GM12878 (cell line): ENCODE data around the gene ANKRD13D. TPM values are rescaled to one million over a fixed set of nuclear protein-coding genes. Genes with fewer than 3 reads are reported as not detected.

Experiments
- ATAC-seq: fragments of 200-7000 bp; cut with Tn5 transposase; 3 replicates; pipeline ENCODE4 v1.9.1; 2020; ENCODE audit warnings: mild to moderate bottlenecking, moderate library complexity
- BruUV-seq: library from RNA; stranded (reverse); fragments of 400-500 nt; replicated peaks from 2 replicates; lab custom pipeline; 2021; lab: Mats Ljungman, UMichigan
- CTCF ChIA-PET: fragments of 300-600 bp; sonication (Branson Sonifier 250); formaldehyde crosslinking; extraction: SDS; loops from one replicate; lab custom pipeline; 2021; ENCODE audit warnings: inconsistent platforms; lab: Yijun Ruan, JAX
- POLR2A ChIA-PET: fragments of 350-600 bp; formaldehyde crosslinking; extraction: SDS; loops from one replicate; lab custom pipeline; 2021; ENCODE audit warnings: inconsistent platforms; lab: Charles Lee
- RAD21 ChIA-PET: fragments of 300-600 bp; sonication (Branson Sonifier 250); formaldehyde crosslinking; loops from one replicate; lab custom pipeline; 2023; ENCODE audit warnings: antibody characterized with exemption; ENCODE audit not compliant: unreplicated experiment; lab: Charles Lee
- SMC1A ChIA-PET: fragments of 300-600 bp; sonication (Branson Sonifier 250); formaldehyde crosslinking; loops from one replicate; lab custom pipeline; 2023; ENCODE audit not compliant: unreplicated experiment, uncharacterized antibody; lab: Charles Lee
- DNase-seq: peaks from one replicate; pipeline ENCODE4 v3.0.0-alpha.2; 2011; ENCODE audit warnings: low read depth, low spot score
- FAIRE-seq: peaks from 3 replicates; lab custom pipeline; 2011; peaks lifted over from hg19 to GRCh38; lab: Jason Lieb, UNC
- H2AFZ ChIP-seq: 2 replicates; pipeline ENCODE4 v1.6.0; 2011; ENCODE audit warnings: low read depth, low read length, control low read depth; ENCODE audit not compliant: control insufficient read depth
- H3K27ac ChIP-seq: 2 replicates; pipeline ENCODE4 v1.5.1; 2011; ENCODE audit warnings: control low read depth; ENCODE audit not compliant: control insufficient read depth, insufficient read depth
- H3K27me3 ChIP-seq, 2 experiments: replicated peaks in 1 of 2; 2 replicates each; pipeline versions ENCODE4 v1.6.0 to v1.6.1; 2011; ENCODE audit warnings: low read length in 1 of 2; ENCODE audit not compliant: control insufficient read depth in 2 of 2, insufficient read depth in 2 of 2
- H3K36me3 ChIP-seq, 2 experiments: 2 replicates each; pipeline ENCODE4 v1.5.1; 2011; ENCODE audit warnings: low read length in 1 of 2; ENCODE audit not compliant: control insufficient read depth in 2 of 2, insufficient read depth in 2 of 2
- H3K4me1 ChIP-seq: 2 replicates; pipeline ENCODE4 v1.6.1; 2011; ENCODE audit warnings: mild to moderate bottlenecking, low read length, moderate library complexity, mixed read lengths; ENCODE audit not compliant: control insufficient read depth, insufficient read depth
- H3K4me2 ChIP-seq: 2 replicates; pipeline ENCODE4 v1.6.0; 2011; ENCODE audit warnings: control low read depth; ENCODE audit not compliant: control insufficient read depth, insufficient read depth
- H3K4me3 ChIP-seq: fragments of 200-600 bp; sonication (generic); 2 replicates; pipeline ENCODE4 v1.5.1; 2016
- H3K79me2 ChIP-seq: 2 replicates; pipeline ENCODE4 v1.6.0; 2011; ENCODE audit warnings: low read length; ENCODE audit not compliant: control insufficient read depth, insufficient read depth
- H3K9ac ChIP-seq: 2 replicates; pipeline ENCODE4 v1.8.0; 2011; ENCODE audit warnings: low read length, control low read depth, mixed read lengths; ENCODE audit not compliant: control insufficient read depth, insufficient read depth
- H3K9me3 ChIP-seq: replicated peaks from 3 replicates; pipeline ENCODE4 v1.5.1; 2011; ENCODE audit warnings: mild to moderate bottlenecking, low read length; ENCODE audit not compliant: control insufficient read depth, insufficient read depth
- H4K20me1 ChIP-seq: 2 replicates; pipeline ENCODE4 v1.6.0; 2011; ENCODE audit not compliant: control insufficient read depth, insufficient read depth
- BHLHE40 ChIP-seq, 2 experiments: fragments of 450-650 bp in 1 of 2; IDR thresholded peaks; 2 replicates each; pipeline ENCODE4 v1.6.1; 2011 to 2017; ENCODE audit warnings: low read depth in 2 of 2, borderline replicate concordance in 1 of 2, improper control_type of control experiment in 1 of 2, low read length in 1 of 2, mild to moderate bottlenecking in 1 of 2
- EED ChIP-seq: sonication (generic); IDR thresholded peaks from 2 replicates; pipeline ENCODE4 v1.6.1; 2016; ENCODE audit warnings: antibody characterized with exemption, low read depth
- MYB ChIP-seq: fragments of 150-350 bp; IDR thresholded peaks from 2 replicates; pipeline ENCODE4 v1.6.1; 2014; ENCODE audit warnings: mild to moderate bottlenecking, low read depth, low read length, borderline replicate concordance
- NFXL1 ChIP-seq: fragments of 450-650 bp; IDR thresholded peaks from 2 replicates; pipeline ENCODE4 v1.6.1; 2017; ENCODE audit warnings: antibody characterized with exemption, mild to moderate bottlenecking, borderline replicate concordance
- SIX5 ChIP-seq: IDR thresholded peaks from 2 replicates; pipeline ENCODE4 v1.6.1; 2011; ENCODE audit warnings: mild to moderate bottlenecking, low read depth, low read length, moderate library complexity; ENCODE audit not compliant: severe bottlenecking
- SP1 ChIP-seq: IDR thresholded peaks from one replicate; pipeline ENCODE4 v1.6.1; 2011; ENCODE audit warnings: low read depth, low read length
- ZBED1 ChIP-seq: IDR thresholded peaks from 2 replicates; pipeline ENCODE4 v1.6.1; 2016; ENCODE audit warnings: borderline replicate concordance
- WGBS: methylation state at CpG from one replicate; pipeline ENCODE4 v1.1.6; 2016; ENCODE audit warnings: low lambda C conversion rate; ENCODE audit not compliant: insufficient replicate concordance, insufficient coverage; ENCODE audit errors: missing lambda C conversion rate; 5-methylcytosine and 5-hydroxymethylcytosine counted together
- in situ Hi-C: fragments of 300-500 bp; cut with MboI; formaldehyde crosslinking; loops from 9 replicates; pipeline ENCODE4 v1.14.3; 2018; ENCODE audit warnings: mixed read lengths
- intact Hi-C: fragments of 100-400 bp; cut with micrococcal nuclease; formaldehyde crosslinking; loops from one replicate; pipeline ENCODE4 v1.14.2; 2022; ENCODE audit not compliant: unreplicated experiment
- polyA plus RNA-seq, 11 experiments: library from polyadenylated mRNA; depleted of rRNA in 4 of 11; unstranded in 6 of 11; stranded (reverse) in 5 of 11; fragments of >200 nt; fragmentation: Nextera tagmentation in 4 of 11; fragmentation: Illumina TruSeq in 1 of 11; extraction: Ambion mirVana in 4 of 11; extraction: Trizol in 1 of 11; gene quantifications; 1 replicate in 1 of 11; 2 replicates in 10 of 11; pipeline versions ENCODE4 v1.2.1 to v1.2.3, GENCODE V29; 2011 to 2016; ENCODE audit warnings: inconsistent platforms in 2 of 11, missing spikeins in 2 of 11, low read depth in 1 of 11
- total RNA-seq, 4 experiments: library from RNA; depleted of rRNA in 3 of 4; stranded (reverse); fragments of >200 nt in 3 of 4; fragmentation: Illumina TruSeq in 1 of 4; extraction: Trizol in 1 of 4; gene quantifications; 2 replicates each; pipeline versions ENCODE4 v1.2.1 to v1.2.3, GENCODE V29; 2013 to 2021
- TF ChIP-seq, protein P1 (sequence below): fragments of 450-650 bp; IDR thresholded peaks from 2 replicates; pipeline ENCODE4 v1.6.1; 2016; ENCODE audit warnings: mild to moderate bottlenecking, moderate library complexity, borderline replicate concordance
- TF ChIP-seq, protein P2 (sequence below): IDR thresholded peaks from 2 replicates; pipeline ENCODE4 v1.6.1; 2012; ENCODE audit warnings: improper control_type of control experiment, low read depth, low read length; ENCODE audit not compliant: insufficient replicate concordance
- TF ChIP-seq, protein P3 (sequence below): IDR thresholded peaks from 2 replicates; pipeline ENCODE4 v1.6.1; 2011; ENCODE audit warnings: low read depth, low read length, improper control_type of control experiment, borderline replicate concordance

The ANKRD13D gene
- total and polyA plus RNA-seq, 10 of the 15 experiments (the other 5 are each of a cell fraction or from before 2014, with no cell fraction given): 2.0 to 56.2 (median 21.4) TPM

DNA sequence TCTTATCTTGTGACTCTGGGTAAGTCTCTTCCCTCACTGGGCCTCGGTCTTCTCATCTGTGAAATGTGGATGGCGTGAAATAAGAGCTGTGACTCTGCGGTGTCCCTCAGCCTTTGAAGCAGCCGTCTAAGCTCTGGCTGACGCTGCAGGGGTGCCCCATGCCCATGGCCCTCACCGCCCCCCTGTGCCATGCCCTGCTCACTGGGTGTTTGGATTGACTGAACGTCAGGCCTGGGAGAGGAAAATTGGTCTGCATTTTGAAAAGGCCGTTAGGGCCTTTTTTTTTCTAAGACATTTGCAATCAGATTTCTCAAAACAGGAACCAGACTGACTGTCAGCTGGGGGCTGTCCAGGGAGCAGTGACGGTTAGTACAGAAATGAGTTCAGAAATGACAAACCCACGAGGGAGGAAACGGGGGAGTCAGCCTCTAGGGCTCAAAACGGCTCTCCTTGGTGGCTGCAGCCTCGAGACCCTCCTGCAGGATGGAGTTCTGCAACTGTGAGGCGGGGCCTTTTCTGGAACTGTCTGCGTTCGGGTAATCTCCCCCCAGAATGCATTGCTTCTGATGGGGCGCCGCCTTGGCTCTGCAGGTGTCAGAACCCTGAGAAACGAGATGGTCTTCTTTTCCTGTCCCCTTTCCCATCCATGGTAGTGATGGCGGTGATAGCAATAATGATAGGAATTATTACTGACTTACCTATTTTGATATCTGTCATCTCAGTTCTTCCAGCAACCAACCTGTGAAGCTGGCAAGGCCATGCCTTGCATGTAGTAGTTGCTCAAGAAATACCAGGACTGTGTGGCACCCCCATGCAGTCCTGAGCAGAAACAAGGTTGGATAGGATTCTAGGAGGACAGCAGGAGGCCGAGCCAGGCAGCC is 20.8 kb upstream of the ANKRD13D start:
- no peaks in the 10 kb centered on the region for H3K27me3 ChIP-seq
- peak overlapping the region; percentile 98 for H3K9ac ChIP-seq
- H3K9me3 ChIP-seq: no peaks in the 10 kb centered on the region
- ChIA-PET RAD21 (interaction anchor here (1.0 to 6.6 kb wide), 11 partner anchors 9 to 149 kb away, joined by 3 to 33 read pairs (median 7); partner anchors contain the start of genes ANKRD13D, KDM2A and POLD4), CTCF (interaction anchor here (0.9 to 3.9 kb wide), 12 partner anchors 9 to 155 kb away, joined by 3 to 32 read pairs (median 8); partner anchors contain the start of genes ANKRD13D, KDM2A, POLD4 and RAD9A), SMC1A (interaction anchor here (0.9 to 6.1 kb wide), 8 partner anchors 9 to 114 kb away, joined by 4 to 35 read pairs (median 5); partner anchors contain the start of genes ANKRD13D and POLD4), POLR2A (interaction anchor here (0.8 to 4.8 kb wide), 11 partner anchors 9 to 191 kb away, joined by 3 to 46 read pairs (median 6); partner anchors contain the start of genes ANKRD13D, CLCF1, POLD4 and PPP1CA)
- H3K79me2 ChIP-seq: peaks cover 72% of the 10 kb centered on the region
- ATAC-seq (peak; percentile 66), FAIRE-seq (peak; percentile 93), DNase-seq (peak; percentile 78)
- in situ Hi-C loops: no loop called here
- TSS peak; percentile 51 for BruUV-seq
- intact Hi-C loops: loop anchor here (1.0 to 10.0 kb wide), 4 partner anchors 9 to 216 kb away; partner anchors contain the start of gene AIP
- H3K27ac ChIP-seq: peak overlapping the region; percentile 98
- WGBS: 1% methylated on average over 21 of the region's 21 CpGs
- H3K4me3 ChIP-seq: peak overlapping the region; percentile 81
- peak overlapping the region; percentile 100 for H3K4me2 ChIP-seq
- no peaks in the 10 kb centered on the region for H4K20me1 ChIP-seq
- peaks cover 54% of the 10 kb centered on the region for H3K4me1 ChIP-seq
- peaks cover 4 to 5% of the 10 kb centered on the region in 2 experiments; a peak in 3 of 4 replicates for H3K36me3 ChIP-seq
- H2AFZ ChIP-seq: no peak overlapping the region
- no peak for TF ChIP-seq SIX5
- TF ChIP-seq ZBED1: peak; percentile 86; the same call in 1 of the 2 replicates
- TF ChIP-seq EED: peak; percentile 86
- TF ChIP-seq, protein P1, sequence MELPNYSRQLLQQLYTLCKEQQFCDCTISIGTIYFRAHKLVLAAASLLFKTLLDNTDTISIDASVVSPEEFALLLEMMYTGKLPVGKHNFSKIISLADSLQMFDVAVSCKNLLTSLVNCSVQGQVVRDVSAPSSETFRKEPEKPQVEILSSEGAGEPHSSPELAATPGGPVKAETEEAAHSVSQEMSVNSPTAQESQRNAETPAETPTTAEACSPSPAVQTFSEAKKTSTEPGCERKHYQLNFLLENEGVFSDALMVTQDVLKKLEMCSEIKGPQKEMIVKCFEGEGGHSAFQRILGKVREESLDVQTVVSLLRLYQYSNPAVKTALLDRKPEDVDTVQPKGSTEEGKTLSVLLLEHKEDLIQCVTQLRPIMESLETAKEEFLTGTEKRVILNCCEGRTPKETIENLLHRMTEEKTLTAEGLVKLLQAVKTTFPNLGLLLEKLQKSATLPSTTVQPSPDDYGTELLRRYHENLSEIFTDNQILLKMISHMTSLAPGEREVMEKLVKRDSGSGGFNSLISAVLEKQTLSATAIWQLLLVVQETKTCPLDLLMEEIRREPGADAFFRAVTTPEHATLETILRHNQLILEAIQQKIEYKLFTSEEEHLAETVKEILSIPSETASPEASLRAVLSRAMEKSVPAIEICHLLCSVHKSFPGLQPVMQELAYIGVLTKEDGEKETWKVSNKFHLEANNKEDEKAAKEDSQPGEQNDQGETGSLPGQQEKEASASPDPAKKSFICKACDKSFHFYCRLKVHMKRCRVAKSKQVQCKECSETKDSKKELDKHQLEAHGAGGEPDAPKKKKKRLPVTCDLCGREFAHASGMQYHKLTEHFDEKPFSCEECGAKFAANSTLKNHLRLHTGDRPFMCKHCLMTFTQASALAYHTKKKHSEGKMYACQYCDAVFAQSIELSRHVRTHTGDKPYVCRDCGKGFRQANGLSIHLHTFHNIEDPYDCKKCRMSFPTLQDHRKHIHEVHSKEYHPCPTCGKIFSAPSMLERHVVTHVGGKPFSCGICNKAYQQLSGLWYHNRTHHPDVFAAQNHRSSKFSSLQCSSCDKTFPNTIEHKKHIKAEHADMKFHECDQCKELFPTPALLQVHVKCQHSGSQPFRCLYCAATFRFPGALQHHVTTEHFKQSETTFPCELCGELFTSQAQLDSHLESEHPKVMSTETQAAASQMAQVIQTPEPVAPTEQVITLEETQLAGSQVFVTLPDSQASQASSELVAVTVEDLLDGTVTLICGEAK: no peak
- no peak for TF ChIP-seq NFXL1
- TF ChIP-seq, protein P2, sequence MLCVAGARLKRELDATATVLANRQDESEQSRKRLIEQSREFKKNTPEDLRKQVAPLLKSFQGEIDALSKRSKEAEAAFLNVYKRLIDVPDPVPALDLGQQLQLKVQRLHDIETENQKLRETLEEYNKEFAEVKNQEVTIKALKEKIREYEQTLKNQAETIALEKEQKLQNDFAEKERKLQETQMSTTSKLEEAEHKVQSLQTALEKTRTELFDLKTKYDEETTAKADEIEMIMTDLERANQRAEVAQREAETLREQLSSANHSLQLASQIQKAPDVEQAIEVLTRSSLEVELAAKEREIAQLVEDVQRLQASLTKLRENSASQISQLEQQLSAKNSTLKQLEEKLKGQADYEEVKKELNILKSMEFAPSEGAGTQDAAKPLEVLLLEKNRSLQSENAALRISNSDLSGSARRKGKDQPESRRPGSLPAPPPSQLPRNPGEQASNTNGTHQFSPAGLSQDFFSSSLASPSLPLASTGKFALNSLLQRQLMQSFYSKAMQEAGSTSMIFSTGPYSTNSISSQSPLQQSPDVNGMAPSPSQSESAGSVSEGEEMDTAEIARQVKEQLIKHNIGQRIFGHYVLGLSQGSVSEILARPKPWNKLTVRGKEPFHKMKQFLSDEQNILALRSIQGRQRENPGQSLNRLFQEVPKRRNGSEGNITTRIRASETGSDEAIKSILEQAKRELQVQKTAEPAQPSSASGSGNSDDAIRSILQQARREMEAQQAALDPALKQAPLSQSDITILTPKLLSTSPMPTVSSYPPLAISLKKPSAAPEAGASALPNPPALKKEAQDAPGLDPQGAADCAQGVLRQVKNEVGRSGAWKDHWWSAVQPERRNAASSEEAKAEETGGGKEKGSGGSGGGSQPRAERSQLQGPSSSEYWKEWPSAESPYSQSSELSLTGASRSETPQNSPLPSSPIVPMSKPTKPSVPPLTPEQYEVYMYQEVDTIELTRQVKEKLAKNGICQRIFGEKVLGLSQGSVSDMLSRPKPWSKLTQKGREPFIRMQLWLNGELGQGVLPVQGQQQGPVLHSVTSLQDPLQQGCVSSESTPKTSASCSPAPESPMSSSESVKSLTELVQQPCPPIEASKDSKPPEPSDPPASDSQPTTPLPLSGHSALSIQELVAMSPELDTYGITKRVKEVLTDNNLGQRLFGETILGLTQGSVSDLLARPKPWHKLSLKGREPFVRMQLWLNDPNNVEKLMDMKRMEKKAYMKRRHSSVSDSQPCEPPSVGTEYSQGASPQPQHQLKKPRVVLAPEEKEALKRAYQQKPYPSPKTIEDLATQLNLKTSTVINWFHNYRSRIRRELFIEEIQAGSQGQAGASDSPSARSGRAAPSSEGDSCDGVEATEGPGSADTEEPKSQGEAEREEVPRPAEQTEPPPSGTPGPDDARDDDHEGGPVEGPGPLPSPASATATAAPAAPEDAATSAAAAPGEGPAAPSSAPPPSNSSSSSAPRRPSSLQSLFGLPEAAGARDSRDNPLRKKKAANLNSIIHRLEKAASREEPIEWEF: peak; percentile 28
- peak; percentile 90; the same call in 1 of the 2 replicates for TF ChIP-seq MYB
- TF ChIP-seq BHLHE40 (IDR thresholded peaks at IDR 0.05; ENCODE audit: borderline replicate concordance in 1 of 2, low read depth in 2 of 2, low read length in 1 of 2): peak; percentile 18 to 48; a peak in 2 of 4 replicates
- TF ChIP-seq, protein P3, sequence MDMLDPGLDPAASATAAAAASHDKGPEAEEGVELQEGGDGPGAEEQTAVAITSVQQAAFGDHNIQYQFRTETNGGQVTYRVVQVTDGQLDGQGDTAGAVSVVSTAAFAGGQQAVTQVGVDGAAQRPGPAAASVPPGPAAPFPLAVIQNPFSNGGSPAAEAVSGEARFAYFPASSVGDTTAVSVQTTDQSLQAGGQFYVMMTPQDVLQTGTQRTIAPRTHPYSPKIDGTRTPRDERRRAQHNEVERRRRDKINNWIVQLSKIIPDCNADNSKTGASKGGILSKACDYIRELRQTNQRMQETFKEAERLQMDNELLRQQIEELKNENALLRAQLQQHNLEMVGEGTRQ: no peak
- no peak for TF ChIP-seq SP1
